NCI-H2227 (cell line): ENCODE measurements around the gene PDE3B.
A peak's percentile ranks its signal among the peaks of the same experiment; 100 is the strongest.
"Not testable (repeated sequence)": the region's sequence is repeated elsewhere in the genome, so short reads cannot be mapped to it uniquely, and the experiment has no call there.

ENCODE experiments used
- DNase-seq: peaks from one replicate; lab custom pipeline; 2025; ENCODE audit not compliant: unreplicated experiment; lab: John Stamatoyannopoulos, UW

Gene PDE3B

GRCh38 chr11:14793546-14793945 lies 149.9 kb downstream of the PDE3B start:
- peak; percentile 29 for DNase-seq

- not testable (repeated sequence) for DNase-seq
Measured at GRCh38 chr11:14796028-14796427, 152.4 kb downstream of the PDE3B start.

GRCh38 chr11:14803846-14804245 lies 160.2 kb downstream of the PDE3B start:
- no peak for DNase-seq

- no peak for DNase-seq
Measured at GRCh38 chr11:14809466-14809865, 165.9 kb downstream of the PDE3B start.

GRCh38 chr11:14812757-14813156 lies 169.2 kb downstream of the PDE3B start:
- DNase-seq, result no peak

GRCh38 chr11:14813516-14813915 lies 169.9 kb downstream of the PDE3B start:
- DNase-seq, result no peak

GRCh38 chr11:14818779-14819178 lies 175.2 kb downstream of the PDE3B start:
- no peak for DNase-seq

- no peak for DNase-seq
Measured at GRCh38 chr11:14819596-14819995, 176.0 kb downstream of the PDE3B start.

- no peak for DNase-seq
Measured at GRCh38 chr11:14821031-14821430, 177.4 kb downstream of the PDE3B start.

GRCh38 chr11:14826600-14826999 lies 183.0 kb downstream of the PDE3B start:
- no peak for DNase-seq

- no peak for DNase-seq
Measured at GRCh38 chr11:14835496-14836492, 192.2 kb downstream of the PDE3B start.

GRCh38 chr11:14842002-14842401 lies 198.4 kb downstream of the PDE3B start:
- DNase-seq, result no peak

- no peak for DNase-seq
Measured at GRCh38 chr11:14852571-14853177, 209.1 kb downstream of the PDE3B start.

- DNase-seq, result no peak
Measured at GRCh38 chr11:14854057-14854456, 210.5 kb downstream of the PDE3B start.

- DNase-seq, result no peak
Measured at GRCh38 chr11:14855890-14856289, 212.3 kb downstream of the PDE3B start.

GRCh38 chr11:14857621-14858020 lies 214.0 kb downstream of the PDE3B start:
- DNase-seq, result no peak

- no peak for DNase-seq
Measured at GRCh38 chr11:14858404-14858803, 214.8 kb downstream of the PDE3B start.

- DNase-seq, result no peak
Measured at GRCh38 chr11:14860511-14860910, 216.9 kb downstream of the PDE3B start.

- no peak for DNase-seq
Measured at GRCh38 chr11:14861680-14862079, 218.1 kb downstream of the PDE3B start.

GRCh38 chr11:14863775-14864174 lies 220.2 kb downstream of the PDE3B start:
- not testable (repeated sequence) for DNase-seq

GRCh38 chr11:14872032-14872431 lies 228.4 kb downstream of the PDE3B start:
- no peak for DNase-seq

- DNase-seq, result no peak
Measured at GRCh38 chr11:14873632-14874031, 230.0 kb downstream of the PDE3B start.
